Measurements from ENCODE around the gene TEX19. TPM values are rescaled to one million over a fixed set of nuclear protein-coding genes. Genes with fewer than 3 reads are reported as not detected.
"Not testable (repeated sequence)": the region's sequence is repeated elsewhere in the genome, so short reads cannot be mapped to it uniquely, and the experiment has no call there.

Gene TEX19
- polyA plus RNA-seq, 2 of the 4 experiments (the other 2 are of a cell fraction) = 0.43 to 0.50 TPM

DNA sequence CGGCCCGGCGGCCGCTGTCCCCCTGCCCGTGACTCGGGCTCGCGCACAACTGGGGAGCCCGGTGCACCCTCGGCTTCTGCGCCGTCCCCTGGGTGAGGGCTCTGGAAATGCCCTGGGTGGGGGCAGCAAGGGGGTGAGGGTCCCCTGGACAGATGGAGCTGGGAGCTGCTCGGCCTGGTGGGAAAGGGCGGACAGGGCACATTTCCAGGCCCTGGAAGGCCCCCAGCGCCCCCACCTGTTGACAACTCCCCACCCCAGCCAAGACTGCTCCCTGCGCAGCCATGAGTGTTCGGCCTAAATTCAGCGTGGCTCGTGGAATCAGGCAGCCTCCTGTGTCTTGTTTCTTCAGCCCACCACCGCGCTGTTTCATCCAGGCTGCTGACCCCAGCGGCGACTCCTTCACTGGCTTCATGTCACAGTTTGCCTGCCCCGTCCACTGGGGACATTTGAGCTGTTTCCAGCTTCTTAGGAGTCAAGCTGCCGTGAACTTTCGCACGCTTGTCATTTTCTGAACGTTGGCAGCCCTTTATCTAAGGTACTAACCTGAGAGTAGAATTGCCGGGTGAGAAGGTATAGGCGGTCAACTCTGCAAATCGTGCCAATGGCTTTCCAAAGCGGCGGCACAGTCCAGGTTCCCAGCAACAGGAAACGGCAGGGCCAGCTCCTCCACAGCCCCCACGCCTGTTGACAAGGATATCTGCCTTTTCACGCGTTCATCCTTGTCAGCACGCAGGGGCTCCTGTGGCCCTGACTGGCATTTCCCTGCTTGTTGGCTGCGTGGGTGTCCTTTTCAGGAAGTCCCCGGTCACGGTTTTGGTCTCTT, 13.4 kb downstream of the TEX19 start (continued):
- TF ChIP-seq MYC (IDR thresholded peaks at IDR 0.05; ENCODE audit: borderline replicate concordance, low read length) = no peak
- no peak for TF ChIP-seq CHD4 (IDR thresholded peaks at IDR 0.05; ENCODE audit: borderline replicate concordance)
- TF ChIP-seq ZC3H11A (IDR thresholded peaks at IDR 0.05) = no peak
- no peak for TF ChIP-seq TP53 (CRISPR knock-in tag; IDR thresholded peaks at IDR 0.05)
- TF ChIP-seq FOSB (CRISPR knock-in tag; IDR thresholded peaks at IDR 0.05) = no peak
- no peak for TF ChIP-seq POLR2AphosphoS2 (conservative IDR thresholded peaks at IDR 0.05; ENCODE audit: low read length)

GRCh38 chr17:82373072-82373452, 14.0 kb downstream of the TEX19 start:
- FAIRE-seq; POLR2A ChIA-PET; H3K4me1 ChIP-seq; H3K4me2 ChIP-seq; H3K27ac ChIP-seq; H3K9me3 ChIP-seq; H3K4me3 ChIP-seq; DNase-seq (ENCODE audit: low read depth in 1 of 2, low spot score in 1 of 2); ATAC-seq: not testable (repeated sequence)
- 91% methylated on average over 10 of the region's 10 CpGs for WGBS (ENCODE audit: missing lambda C conversion rate)
- CTCF ChIA-PET = interaction anchor here (1.0 to 5.4 kb wide), 5 partner anchors 11 to 51 kb away, joined by 3 to 45 read pairs (median 8); no protein-coding TSS in a partner anchor

GRCh38 chr17:82373731-82374625, 14.9 kb downstream of the TEX19 start:
- Histone ChIP-seq H3K4me1 (peaks cover 8% of the 10 kb centered on the region; the same call in 1 of the 3 replicates), H3K4me2 (no peak overlapping the region), H3K27ac (no peak overlapping the region), H3K9me3 (no peaks in the 10 kb centered on the region), H3K4me3 (no peak overlapping the region)
- FAIRE-seq (no peak), ATAC-seq (no peak), DNase-seq (ENCODE audit: low read depth in 1 of 2, low spot score in 1 of 2) (no peak)
- CTCF ChIA-PET = interaction anchor here (1.2 to 5.4 kb wide), 3 partner anchors 23 to 52 kb away, joined by 4 to 45 read pairs (median 10); no protein-coding TSS in a partner anchor
- no peak for TF ChIP-seq ZC3H11A (IDR thresholded peaks at IDR 0.05)
- TF ChIP-seq CEBPB (IDR thresholded peaks at IDR 0.05) = no peak
- no peak for TF ChIP-seq SREBF2 (IDR thresholded peaks at IDR 0.05)
- TF ChIP-seq MAZ (IDR thresholded peaks at IDR 0.05; ENCODE audit: borderline replicate concordance, low read depth, low read length) = no peak
- no peak for TF ChIP-seq HOXB5 (CRISPR knock-in tag; IDR thresholded peaks at IDR 0.05)
- TF ChIP-seq BHLHE40 (IDR thresholded peaks at IDR 0.05; ENCODE audit: low read depth, low read length) = no peak
- no peak for TF ChIP-seq NFE2L2 (conservative IDR thresholded peaks at IDR 0.05; ENCODE audit: low read length)
- TF ChIP-seq PBX3 (IDR thresholded peaks at IDR 0.05) = no peak
- TF ChIP-seq, protein P1, sequence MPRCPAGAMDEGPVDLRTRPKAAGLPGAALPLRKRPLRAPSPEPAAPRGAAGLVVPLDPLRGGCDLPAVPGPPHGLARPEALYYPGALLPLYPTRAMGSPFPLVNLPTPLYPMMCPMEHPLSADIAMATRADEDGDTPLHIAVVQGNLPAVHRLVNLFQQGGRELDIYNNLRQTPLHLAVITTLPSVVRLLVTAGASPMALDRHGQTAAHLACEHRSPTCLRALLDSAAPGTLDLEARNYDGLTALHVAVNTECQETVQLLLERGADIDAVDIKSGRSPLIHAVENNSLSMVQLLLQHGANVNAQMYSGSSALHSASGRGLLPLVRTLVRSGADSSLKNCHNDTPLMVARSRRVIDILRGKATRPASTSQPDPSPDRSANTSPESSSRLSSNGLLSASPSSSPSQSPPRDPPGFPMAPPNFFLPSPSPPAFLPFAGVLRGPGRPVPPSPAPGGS (IDR thresholded peaks at IDR 0.05) = no peak
- POLR2A ChIA-PET = no interaction called here
- WGBS (ENCODE audit: missing lambda C conversion rate) = 71% methylated on average over 29 of the region's 37 CpGs

DNA sequence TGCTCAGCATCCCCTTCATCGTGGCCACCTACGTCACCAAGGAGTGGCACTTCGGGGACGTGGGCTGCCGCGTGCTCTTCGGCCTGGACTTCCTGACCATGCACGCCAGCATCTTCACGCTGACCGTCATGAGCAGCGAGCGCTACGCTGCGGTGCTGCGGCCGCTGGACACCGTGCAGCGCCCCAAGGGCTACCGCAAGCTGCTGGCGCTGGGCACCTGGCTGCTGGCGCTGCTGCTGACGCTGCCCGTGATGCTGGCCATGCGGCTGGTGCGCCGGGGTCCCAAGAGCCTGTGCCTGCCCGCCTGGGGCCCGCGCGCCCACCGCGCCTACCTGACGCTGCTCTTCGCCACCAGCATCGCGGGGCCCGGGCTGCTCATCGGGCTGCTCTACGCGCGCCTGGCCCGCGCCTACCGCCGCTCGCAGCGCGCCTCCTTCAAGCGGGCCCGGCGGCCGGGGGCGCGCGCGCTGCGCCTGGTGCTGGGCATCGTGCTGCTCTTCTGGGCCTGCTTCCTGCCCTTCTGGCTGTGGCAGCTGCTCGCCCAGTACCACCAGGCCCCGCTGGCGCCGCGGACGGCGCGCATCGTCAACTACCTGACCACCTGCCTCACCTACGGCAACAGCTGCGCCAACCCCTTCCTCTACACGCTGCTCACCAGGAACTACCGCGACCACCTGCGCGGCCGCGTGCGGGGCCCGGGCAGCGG, 15.7 kb downstream of the TEX19 start:
- WGBS (ENCODE audit: missing lambda C conversion rate) = 90% methylated on average over 76 of the region's 79 CpGs
- ChIA-PET POLR2A (no interaction called here), CTCF (interaction anchor here (5.4 kb wide), 1 partner anchor 24 kb away, joined by 45 read pairs; no protein-coding TSS in a partner anchor)
- TF ChIP-seq JUN (IDR thresholded peaks at IDR 0.05) (no peak), FOSB (CRISPR knock-in tag; IDR thresholded peaks at IDR 0.05) (no peak), ZC3H11A (IDR thresholded peaks at IDR 0.05) (no peak), RFX5 (IDR thresholded peaks at IDR 0.05) (no peak), FOXS1 (CRISPR knock-in tag; IDR thresholded peaks at IDR 0.05) (no peak), BHLHE40 (IDR thresholded peaks at IDR 0.05; ENCODE audit: low read depth, low read length) (no peak), TP53 (CRISPR knock-in tag; IDR thresholded peaks at IDR 0.05) (no peak), RCOR1 (IDR thresholded peaks at IDR 0.05; ENCODE audit: low read depth, low read length) (no peak), CBX8 (IDR thresholded peaks at IDR 0.05) (no peak), TFCP2L1 (CRISPR knock-in tag; IDR thresholded peaks at IDR 0.05) (no peak)
- TF ChIP-seq, protein P1 (IDR thresholded peaks at IDR 0.05) = no peak
- TF ChIP-seq, protein P2, sequence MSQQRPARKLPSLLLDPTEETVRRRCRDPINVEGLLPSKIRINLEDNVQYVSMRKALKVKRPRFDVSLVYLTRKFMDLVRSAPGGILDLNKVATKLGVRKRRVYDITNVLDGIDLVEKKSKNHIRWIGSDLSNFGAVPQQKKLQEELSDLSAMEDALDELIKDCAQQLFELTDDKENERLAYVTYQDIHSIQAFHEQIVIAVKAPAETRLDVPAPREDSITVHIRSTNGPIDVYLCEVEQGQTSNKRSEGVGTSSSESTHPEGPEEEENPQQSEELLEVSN (IDR thresholded peaks at IDR 0.05; ENCODE audit: borderline replicate concordance, low read depth) = no peak

More for the DNA sequence above, 15.7 kb downstream of the TEX19 start:
- Histone ChIP-seq H3K9me3 (no peaks in the 10 kb centered on the region), H3K4me3 (no peak overlapping the region), H3K4me2 (no peak overlapping the region), H3K4me1 (peaks cover 8% of the 10 kb centered on the region; the same call in 1 of the 3 replicates), H3K27ac (no peak overlapping the region)
- FAIRE-seq = no peak
- no peak for ATAC-seq
- no peak for DNase-seq (ENCODE audit: low read depth in 1 of 2, low spot score in 1 of 2)

Measured in A549 (cell line).